ENCODE results near the gene SPON2.

Gene SPON2

DNA sequence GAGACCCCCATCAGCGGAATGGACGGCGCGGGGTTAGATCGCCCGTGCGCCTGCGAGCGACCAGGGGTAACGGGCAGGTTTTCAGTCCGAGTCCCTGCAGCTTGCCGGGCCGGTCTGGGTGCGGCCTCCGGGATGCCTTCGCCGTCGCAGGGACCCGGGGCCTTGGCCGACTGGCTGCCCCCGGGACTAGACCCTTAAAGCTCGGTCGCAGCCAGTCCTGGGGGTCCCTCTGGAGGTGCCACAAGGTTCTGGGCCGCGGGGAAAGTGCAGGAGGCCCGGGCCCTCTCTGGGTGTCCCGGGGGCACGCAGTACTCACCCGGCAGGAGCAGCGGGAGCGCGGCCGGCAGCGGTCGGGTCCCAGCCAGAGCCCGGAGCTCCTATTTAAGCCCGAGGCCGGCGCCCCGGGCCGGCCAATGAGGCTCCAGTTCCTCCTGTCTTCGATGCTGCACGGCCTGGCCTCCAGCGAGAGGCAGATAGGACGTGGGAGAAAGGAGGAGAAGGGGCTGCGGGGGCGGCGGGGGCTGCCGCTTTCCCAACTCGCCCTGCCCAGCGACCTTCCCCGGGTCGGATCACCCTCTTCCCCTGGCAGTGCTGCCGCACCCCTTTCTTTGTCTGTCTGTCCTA lies at the start of gene SPON2:
SPON2 (minus strand) TSS at position 356 of the 624 bp plus-strand sequence.
- no peak for DNase-seq

DNA sequence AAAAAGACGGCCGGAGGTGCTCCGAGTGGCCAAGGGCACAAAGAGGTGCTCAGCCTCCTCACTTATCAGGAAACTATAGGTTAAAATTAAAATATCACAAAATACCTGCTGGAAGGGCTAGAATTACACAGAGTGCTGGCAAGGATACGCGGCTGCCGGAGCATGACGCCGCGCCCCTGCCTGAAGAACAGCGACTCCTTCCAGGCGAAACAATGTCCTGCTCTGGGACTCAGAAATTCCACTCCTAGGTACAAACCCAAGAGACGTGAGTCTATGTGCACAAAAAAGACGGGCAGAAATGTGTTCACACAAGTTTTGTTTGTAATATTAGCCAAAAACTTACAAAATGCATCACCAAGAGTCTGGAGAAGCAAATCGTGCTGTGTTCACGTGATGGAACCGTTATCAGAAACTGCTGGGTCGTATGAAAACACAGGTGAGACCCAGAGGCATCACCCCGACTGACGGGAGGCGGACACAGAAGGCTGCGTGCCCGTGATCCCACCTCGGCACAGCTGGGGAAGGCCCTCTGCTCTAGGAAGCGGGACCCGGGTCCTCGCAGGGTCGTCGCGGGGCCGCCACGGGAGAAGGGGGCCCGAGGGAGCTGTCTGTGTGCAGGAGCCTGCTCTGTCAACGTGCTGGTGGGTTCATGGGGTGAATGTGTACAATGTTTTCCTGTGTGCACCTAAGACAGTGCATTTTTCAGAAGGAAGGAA lies 48.9 kb upstream of the SPON2 start:
- no peak for DNase-seq

DNA sequence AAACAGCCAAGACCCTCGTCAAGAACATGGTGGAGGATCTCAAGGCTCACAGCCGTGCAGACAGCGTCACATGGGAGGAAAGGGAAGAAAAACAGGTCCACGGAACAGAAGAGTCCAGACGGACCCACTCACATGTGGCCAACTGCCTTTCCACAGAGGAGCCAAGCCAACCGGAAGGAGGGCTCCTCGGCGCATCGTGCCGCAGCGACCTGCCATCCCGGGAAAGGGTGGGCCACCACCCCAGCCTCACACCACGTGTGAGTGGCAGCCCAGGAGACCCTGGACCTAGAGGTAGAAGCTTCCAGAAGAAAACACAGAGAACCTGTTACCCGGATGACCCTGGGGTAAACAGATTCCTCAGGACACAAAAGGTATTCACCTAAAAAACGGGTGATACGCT lies 48.2 kb upstream of the SPON2 start:
- no peak for DNase-seq

GRCh38 chr4:1219566-1219950 lies 47.2 kb upstream of the SPON2 start:
- no peak for DNase-seq

- DNase-seq, result no peak
Observed at GRCh38 chr4:1218634-1219565, 46.5 kb upstream of the SPON2 start.

DNA sequence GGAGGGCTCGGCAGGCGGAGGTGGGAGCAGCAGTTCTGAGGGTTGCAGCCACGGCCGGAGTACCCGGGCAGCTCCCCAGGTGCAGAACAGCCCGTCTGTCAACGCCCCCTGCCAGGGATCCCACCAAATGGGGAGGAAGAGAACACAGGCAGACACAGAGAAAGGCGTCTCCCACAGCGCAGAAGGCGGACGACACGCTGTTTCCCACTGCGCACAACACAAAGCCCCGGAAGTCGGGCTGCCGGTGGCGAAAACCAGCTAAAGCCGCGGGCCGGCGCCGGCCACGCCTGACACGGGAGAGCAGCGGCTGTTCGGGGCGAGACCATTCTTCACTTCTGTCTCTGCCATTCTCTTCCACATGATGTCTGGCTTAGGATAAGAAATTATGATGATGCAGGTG lies 45.0 kb upstream of the SPON2 start:
- DNase-seq, result no peak

- peak; percentile 65 for DNase-seq
Observed at GRCh38 chr4:1216869-1217294, 44.5 kb upstream of the SPON2 start.

DNA sequence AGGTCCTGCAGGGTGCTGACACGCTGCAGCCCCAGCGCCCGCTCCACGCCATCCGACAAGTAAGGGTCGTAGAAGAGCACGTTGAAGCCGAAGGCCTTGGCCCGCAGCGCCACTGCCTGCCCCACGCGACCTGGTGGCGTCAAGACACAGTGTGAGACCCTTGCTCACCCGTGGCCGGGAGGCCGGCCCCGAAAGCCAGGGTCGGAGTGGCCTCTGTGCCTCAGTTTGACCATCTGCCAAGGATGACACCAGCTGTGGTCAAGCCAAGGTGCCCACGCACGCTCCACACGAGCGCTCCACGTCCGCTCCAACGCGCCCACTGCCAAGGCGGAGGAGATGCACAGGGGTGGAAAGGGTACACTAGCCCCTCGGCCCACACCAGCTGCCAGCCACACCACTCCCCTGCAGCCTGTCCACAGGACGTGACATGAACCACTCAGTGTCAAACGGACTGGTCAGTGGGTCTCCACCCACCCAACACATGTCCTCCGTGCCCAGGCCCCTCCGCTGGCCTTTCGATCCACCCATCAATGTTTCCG lies 43.8 kb upstream of the SPON2 start:
- DNase-seq, result no peak

DNA sequence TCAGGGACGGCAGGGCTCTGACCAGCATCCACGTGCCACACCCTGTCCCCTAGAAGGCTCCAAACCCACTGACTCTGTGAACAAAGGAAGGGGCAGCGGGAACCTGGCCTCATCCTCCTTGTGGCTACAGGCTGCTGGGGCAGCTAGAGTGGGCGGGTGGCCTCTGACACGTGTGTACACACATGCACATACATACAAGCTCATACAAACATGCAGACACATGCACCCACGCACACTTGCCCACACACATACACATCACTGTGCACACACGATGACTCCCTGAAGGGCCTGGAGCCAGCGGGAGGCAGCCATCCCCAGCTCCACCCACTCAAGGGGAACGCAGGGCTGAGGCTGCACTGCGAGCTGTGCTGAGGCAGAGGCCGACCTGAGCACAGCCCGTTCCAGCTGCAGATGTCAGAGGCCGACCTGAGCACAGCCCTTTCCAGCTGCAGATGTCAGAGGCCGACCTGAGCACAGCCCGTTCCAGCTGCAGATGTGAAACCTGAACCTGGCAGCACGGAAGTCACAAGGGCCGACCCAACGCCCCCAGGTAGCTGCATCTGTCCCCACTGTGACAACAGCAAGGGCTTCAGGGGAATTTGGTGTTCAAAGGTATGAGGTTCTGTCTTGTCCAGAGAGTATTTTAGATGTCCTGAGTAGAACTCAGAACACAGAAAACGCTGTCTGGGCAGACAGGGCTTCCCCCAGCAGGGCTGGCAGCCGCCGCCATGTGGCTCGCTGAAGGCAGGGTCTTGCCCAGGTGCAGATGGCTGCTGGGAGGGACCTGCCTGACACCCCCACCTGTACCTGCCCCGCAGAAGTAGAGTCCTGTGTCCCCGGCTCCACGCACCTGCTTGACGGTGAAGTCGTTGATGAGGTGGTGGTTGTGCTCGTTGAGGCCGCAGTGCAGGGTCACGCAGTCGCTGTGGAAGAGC lies 43.0 kb upstream of the SPON2 start:
- DNase-seq, result no peak

GRCh38 chr4:1214101-1215095 lies 42.0 kb upstream of the SPON2 start:
- DNase-seq, result no peak

- no peak for DNase-seq
Observed at GRCh38 chr4:1213336-1213995, 41.1 kb upstream of the SPON2 start.

GRCh38 chr4:1212546-1213335 lies 40.4 kb upstream of the SPON2 start:
- DNase-seq, result no peak

DNA sequence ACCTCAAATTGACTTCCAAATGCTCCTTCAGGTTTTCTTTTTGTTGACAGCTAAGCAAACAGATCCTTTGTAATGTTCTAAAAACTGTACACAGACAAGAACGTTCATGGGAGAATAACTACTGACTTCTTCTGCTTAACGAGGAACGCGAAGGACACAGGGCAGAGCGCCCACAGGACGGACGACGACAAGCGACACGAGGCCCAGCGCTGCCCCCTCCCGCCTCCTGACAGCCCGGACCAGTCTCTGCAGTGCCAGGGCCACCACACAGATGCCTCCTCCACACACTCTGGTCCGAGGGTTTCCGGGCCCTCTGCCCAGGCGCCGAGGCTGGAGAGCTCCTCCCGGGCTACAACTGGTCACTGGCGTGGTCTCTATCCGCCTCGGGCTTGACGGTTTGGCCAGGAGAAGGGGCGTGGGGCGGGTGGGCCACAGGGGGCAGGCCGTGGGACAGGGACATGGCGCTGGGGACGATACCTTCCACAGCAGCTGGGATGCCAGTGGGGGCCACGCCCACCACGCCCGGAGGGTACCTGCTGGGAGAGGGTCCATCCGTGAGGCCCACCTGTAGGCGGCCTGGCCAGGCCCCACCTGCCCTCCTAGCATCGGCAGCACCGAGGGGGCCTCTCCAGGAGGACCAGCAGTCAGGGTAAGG lies 39.6 kb upstream of the SPON2 start:
- DNase-seq, result no peak

DNA sequence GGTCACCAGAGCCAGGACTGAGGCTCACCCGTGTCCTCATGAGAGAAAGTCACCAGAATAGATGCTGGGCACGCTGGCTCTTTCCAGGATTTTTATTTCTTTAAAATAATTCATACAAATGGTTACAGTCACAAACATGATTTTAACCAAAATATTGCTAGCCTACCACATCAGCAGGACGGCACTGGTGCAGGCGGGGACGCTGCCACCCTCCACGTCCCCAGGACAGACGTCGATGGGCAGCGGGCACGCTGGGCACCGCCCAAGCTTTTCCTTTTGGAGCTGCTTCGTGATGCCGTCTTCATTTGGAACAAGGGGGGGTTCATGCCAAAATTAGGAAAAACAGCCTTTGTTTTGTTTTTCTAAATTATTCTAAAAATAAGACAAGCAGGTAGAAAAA lies 39.0 kb upstream of the SPON2 start:
- no peak for DNase-seq

- DNase-seq, result no peak
Observed at GRCh38 chr4:1210971-1211370, 38.6 kb upstream of the SPON2 start.

DNA sequence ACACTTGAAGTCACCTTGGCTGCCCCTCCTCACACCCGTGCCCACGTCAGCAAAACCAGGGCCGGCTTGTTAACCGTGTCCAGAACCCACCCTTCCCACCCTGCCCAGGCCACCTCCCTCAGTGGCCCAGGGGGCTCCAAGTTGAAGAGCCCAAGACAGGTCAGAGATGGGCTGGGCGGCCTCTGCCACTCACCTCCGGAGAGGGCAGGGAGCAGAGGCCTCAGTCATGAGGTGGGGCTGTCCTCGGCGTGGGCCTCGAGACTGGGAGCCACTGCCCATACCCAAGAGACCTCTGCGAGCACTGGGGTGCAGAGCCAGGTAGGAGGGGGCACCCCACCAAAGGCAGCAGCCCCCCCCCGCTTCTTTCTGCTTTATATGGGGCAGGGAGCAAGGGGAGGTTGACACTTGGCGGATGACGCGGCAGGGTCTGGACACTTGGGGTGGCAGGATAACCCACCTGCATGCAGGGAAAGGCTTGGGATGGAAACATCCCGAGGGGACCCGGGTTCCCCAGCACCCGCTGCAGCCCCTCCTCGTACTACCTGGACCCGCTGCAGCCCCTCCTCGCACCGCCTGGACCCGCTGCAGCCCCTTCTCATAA lies 38.0 kb upstream of the SPON2 start:
- DNase-seq, result no peak

DNA sequence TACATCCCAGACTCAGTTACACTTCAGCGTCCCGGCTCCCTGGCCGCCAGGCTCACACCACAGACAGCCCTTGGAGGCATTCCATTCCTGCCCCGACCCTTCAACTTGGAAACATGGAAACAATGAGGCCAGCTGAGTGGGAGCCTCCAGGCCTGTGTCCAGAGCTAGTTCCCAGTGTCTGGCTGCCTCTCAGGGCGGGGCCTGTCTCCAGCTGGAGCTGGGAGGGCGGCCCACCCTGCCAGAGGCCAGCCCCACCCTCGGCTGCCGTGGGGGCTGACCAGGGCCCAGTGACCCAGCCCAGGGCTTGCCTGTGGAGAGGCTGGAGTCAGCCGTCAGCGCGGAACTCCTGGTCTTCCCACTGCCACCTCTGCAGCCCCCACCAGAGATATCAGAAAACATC lies 37.4 kb upstream of the SPON2 start:
- no peak for DNase-seq

DNA sequence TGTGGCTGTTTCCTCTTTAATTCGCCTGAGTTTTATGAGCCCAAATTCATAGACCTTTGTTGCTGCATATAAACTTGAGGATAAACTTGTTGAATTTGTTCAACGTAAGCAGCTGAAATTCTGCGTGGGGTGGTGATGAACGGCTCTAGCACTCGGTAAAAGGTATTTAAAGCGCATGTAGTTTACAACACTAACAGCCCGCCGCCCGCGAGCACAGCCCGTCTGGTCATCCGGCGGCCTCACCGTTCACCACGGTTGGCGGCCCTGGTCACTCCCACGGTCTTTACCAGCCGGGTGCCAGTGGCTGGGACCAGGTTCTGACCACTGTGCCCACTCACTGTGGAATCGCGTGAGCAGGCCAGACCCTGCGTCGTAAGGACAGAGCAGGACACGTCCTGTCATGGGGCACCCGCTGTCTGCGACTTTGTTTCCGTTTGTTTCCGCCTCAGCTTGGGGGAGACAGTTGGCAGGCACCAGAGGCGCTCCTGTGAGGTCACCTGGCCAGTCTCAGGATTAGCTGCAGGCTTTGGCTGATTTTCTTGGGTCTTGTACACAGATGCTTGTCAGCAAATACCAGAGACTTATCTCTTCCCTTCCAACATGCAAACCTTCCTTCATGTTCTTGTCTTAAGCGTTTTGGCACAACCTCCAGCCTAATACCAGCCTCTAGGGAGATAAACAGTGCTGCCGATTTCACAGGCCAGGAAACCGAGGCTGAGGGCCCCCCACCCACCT lies 36.8 kb upstream of the SPON2 start:
- no peak for DNase-seq

Data from CD4-positive, alpha-beta T cell treated with Interleukin-21 for 1 hour (primary cell).